ENCODE measurements around the gene SZT2. TPM values are rescaled to one million over a fixed set of nuclear protein-coding genes. Genes with fewer than 3 reads are reported as not detected.

SZT2 gene
- total and polyA plus RNA-seq, 2 of the 13 experiments (the other 11 are each of a cell fraction or from before 2014, with no cell fraction given), result 8.0 to 8.8 TPM

DNA sequence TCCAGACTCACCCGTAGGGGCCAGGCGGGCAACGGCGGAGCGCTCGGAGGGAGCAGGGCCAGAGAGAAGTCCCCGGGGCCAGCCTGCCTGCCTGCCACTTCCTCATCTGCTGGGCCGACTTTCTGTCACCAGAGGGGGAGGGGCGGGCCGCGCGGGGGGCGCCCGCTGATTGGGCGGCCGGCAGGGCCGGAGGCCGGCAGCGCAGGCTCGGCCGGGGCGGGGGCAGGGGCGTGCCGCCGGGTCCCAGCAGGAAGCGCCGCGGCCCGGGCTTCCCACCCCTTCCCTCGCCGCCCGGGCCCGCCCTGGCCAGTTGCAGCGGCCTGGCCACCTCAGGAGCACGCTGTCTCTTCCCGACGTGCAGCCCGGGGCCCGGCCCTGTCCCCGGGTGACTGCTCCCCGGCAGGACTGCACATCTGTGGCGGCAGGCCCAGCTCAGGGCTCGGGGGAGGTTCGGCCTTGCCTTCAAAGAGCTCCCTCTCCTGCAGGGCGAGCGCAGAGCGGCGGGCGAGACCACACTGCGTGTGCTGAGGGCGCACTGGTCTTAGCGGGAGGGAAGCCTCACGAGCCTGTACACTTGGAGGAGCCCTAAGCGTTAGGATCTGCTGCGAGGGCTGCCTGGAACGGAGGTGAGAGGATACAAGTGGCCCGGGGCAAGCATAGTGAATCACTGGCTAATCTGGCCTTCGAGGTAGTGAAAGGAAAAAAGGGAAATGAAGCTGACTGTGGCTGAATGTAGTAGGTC is 21.6 kb upstream of the SZT2 start, which contains the start of gene ELOVL1 (continued):
- TF ChIP-seq POGZ (CRISPR knock-in tag; IDR thresholded peaks at IDR 0.05), result 0 out of 2 replicates have a peak, but pooled peaks have one; percentile 40
- peak; percentile 86 for TF ChIP-seq ZNF746 (CRISPR knock-in tag; IDR thresholded peaks at IDR 0.05)
- TF ChIP-seq, protein P1, sequence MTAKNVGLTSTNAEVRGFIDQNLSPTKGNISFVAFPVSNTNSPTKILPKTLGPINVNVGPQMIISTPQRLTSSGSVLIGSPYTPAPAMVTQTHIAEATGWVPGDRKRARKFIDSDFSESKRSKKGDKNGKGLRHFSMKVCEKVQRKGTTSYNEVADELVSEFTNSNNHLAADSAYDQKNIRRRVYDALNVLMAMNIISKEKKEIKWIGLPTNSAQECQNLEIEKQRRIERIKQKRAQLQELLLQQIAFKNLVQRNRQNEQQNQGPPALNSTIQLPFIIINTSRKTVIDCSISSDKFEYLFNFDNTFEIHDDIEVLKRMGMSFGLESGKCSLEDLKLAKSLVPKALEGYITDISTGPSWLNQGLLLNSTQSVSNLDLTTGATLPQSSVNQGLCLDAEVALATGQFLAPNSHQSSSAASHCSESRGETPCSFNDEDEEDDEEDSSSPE (CRISPR knock-in tag; IDR thresholded peaks at IDR 0.05), result peak; percentile 80
- no peak for TF ChIP-seq SOX13 (IDR thresholded peaks at IDR 0.05)
- TF ChIP-seq SOX13 (CRISPR knock-in tag; conservative IDR thresholded peaks at IDR 0.05 in 1 of 2, IDR thresholded peaks at IDR 0.05 in 1 of 2), result peak in 1 of 2 experiments; percentile 17; a peak in 1 of 4 replicates
- TF ChIP-seq ZBTB8A (CRISPR knock-in tag; IDR thresholded peaks at IDR 0.05; ENCODE audit: borderline replicate concordance, low read depth), result no peak
- no peak; the same call in 1 of the 2 replicates for TF ChIP-seq ZNF589 (CRISPR knock-in tag; conservative IDR thresholded peaks at IDR 0.05)
- peak; percentile 93 for TF ChIP-seq ZNF205 (CRISPR knock-in tag; IDR thresholded peaks at IDR 0.05)
- TF ChIP-seq ZNF782 (CRISPR knock-in tag; IDR thresholded peaks at IDR 0.05; ENCODE audit: borderline replicate concordance), result peak; percentile 69; the same call in 1 of the 2 replicates
- peak; percentile 48; the same call in 1 of the 2 replicates for TF ChIP-seq ZNF121 (CRISPR knock-in tag; IDR thresholded peaks at IDR 0.05)
- TF ChIP-seq ZSCAN29 (CRISPR knock-in tag; conservative IDR thresholded peaks at IDR 0.05), result peak; percentile 72; the same call in 1 of the 2 replicates
- TF ChIP-seq ZNF615 (CRISPR knock-in tag; IDR thresholded peaks at IDR 0.05; ENCODE audit: borderline replicate concordance), result no peak
- TF ChIP-seq ZNF569 (CRISPR knock-in tag; IDR thresholded peaks at IDR 0.05; ENCODE audit: borderline replicate concordance), result no peak
- TF ChIP-seq HMG20A (CRISPR knock-in tag; IDR thresholded peaks at IDR 0.05; ENCODE audit: borderline replicate concordance), result peak; percentile 54; the same call in 1 of the 2 replicates
- peak; percentile 94 for TF ChIP-seq KLF11 (CRISPR knock-in tag; IDR thresholded peaks at IDR 0.05)
- TF ChIP-seq ZSCAN31 (CRISPR knock-in tag; IDR thresholded peaks at IDR 0.05; ENCODE audit: low read depth), result peak; percentile 84
- TF ChIP-seq, protein P2, sequence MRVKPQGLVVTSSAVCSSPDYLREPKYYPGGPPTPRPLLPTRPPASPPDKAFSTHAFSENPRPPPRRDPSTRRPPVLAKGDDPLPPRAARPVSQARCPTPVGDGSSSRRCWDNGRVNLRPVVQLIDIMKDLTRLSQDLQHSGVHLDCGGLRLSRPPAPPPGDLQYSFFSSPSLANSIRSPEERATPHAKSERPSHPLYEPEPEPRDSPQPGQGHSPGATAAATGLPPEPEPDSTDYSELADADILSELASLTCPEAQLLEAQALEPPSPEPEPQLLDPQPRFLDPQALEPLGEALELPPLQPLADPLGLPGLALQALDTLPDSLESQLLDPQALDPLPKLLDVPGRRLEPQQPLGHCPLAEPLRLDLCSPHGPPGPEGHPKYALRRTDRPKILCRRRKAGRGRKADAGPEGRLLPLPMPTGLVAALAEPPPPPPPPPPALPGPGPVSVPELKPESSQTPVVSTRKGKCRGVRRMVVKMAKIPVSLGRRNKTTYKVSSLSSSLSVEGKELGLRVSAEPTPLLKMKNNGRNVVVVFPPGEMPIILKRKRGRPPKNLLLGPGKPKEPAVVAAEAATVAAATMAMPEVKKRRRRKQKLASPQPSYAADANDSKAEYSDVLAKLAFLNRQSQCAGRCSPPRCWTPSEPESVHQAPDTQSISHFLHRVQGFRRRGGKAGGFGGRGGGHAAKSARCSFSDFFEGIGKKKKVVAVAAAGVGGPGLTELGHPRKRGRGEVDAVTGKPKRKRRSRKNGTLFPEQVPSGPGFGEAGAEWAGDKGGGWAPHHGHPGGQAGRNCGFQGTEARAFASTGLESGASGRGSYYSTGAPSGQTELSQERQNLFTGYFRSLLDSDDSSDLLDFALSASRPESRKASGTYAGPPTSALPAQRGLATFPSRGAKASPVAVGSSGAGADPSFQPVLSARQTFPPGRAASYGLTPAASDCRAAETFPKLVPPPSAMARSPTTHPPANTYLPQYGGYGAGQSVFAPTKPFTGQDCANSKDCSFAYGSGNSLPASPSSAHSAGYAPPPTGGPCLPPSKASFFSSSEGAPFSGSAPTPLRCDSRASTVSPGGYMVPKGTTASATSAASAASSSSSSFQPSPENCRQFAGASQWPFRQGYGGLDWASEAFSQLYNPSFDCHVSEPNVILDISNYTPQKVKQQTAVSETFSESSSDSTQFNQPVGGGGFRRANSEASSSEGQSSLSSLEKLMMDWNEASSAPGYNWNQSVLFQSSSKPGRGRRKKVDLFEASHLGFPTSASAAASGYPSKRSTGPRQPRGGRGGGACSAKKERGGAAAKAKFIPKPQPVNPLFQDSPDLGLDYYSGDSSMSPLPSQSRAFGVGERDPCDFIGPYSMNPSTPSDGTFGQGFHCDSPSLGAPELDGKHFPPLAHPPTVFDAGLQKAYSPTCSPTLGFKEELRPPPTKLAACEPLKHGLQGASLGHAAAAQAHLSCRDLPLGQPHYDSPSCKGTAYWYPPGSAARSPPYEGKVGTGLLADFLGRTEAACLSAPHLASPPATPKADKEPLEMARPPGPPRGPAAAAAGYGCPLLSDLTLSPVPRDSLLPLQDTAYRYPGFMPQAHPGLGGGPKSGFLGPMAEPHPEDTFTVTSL (CRISPR knock-in tag; IDR thresholded peaks at IDR 0.05; ENCODE audit: borderline replicate concordance), result no peak; the same call in 1 of the 2 replicates
